GM19193 (cell line): ENCODE data around the gene NTRK1.

Experiments
- POLR2A ChIP-seq: IDR thresholded peaks from 4 replicates; pipeline ENCODE4 v1.6.1; 2011; ENCODE audit not compliant: insufficient read depth, insufficient read length; ENCODE audit errors: extremely low read depth

Gene NTRK1

GRCh38 chr1:156904187-156904959, 43.7 kb downstream of the NTRK1 start:
- no peak for TF ChIP-seq POLR2A

DNA sequence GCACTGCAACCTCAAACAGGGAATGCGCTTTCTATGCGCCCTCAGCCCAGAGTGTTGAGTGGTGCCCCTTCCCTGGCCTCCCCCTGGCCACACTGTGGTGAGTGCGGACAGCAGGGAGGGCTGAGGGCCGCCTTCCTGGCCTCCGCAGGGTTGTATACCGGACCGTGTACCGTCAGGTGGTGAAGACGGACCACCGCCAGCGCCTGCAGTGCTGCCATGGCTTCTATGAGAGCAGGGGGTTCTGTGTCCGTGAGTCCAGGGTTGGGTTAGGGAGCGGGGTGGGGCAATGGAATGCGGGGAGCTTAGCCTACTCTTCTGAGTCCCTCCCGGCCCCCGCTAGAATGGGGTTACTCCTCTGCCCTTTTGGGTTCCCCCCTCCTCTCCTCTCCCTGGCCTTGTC, 44.5 kb downstream of the NTRK1 start:
- TF ChIP-seq POLR2A: no peak

- no peak for TF ChIP-seq POLR2A
Observed at GRCh38 chr1:156905651-156906050, 45.0 kb downstream of the NTRK1 start.

DNA sequence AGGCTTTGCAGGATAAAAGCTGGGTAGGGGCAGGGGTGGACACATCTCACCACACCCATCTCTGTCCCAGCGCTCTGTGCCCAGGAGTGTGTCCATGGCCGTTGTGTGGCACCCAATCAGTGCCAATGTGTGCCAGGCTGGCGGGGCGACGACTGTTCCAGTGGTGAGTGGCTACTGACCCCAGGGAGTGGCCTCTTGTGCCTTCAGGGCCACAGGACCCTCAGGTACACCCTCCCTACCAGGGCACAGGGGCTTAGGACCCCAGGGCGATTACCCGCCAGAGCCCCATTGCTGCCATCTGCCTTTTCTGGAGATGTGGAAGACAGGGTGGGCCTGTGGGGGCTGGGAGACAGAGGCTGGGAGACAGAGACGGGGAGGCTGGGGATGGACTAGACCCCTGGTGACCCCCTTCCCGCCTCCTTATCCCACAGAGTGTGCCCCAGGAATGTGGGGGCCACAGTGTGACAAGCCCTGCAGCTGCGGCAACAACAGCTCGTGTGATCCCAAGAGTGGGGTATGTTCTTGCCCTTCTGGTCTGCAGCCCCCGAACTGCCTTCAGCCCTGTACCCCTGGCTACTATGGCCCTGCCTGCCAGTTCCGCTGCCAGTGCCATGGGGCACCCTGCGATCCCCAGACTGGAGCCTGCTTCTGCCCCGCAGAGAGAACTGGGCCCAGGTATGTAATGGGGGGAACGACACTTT, 45.7 kb downstream of the NTRK1 start:
- TF ChIP-seq POLR2A: no peak

- no peak for TF ChIP-seq POLR2A
Observed at GRCh38 chr1:156908541-156908940, 47.9 kb downstream of the NTRK1 start.

GRCh38 chr1:156908955-156909354, 48.3 kb downstream of the NTRK1 start:
- TF ChIP-seq POLR2A: no peak

- TF ChIP-seq POLR2A: no peak
Observed at GRCh38 chr1:156909671-156910070, 49.0 kb downstream of the NTRK1 start.

DNA sequence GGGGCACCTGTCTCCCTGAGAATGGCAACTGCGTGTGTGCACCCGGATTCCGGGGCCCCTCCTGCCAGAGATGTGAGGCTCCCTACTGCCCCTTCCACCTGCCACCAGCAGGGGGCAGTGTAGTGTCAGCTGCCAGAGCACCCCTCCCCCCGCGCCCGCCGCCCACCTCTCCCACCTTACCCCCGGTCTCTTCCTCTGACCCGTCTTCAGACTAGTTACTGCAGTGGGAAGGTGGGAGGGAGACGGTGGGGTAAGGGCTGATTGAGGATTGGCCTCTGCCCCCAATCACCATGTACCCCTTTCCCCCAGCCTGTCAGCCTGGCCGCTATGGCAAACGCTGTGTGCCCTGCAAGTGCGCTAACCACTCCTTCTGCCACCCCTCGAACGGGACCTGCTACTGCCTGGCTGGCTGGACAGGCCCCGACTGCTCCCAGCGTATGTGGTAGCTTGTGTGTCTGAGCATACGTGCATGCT, 49.7 kb downstream of the NTRK1 start:
- TF ChIP-seq POLR2A: no peak

DNA sequence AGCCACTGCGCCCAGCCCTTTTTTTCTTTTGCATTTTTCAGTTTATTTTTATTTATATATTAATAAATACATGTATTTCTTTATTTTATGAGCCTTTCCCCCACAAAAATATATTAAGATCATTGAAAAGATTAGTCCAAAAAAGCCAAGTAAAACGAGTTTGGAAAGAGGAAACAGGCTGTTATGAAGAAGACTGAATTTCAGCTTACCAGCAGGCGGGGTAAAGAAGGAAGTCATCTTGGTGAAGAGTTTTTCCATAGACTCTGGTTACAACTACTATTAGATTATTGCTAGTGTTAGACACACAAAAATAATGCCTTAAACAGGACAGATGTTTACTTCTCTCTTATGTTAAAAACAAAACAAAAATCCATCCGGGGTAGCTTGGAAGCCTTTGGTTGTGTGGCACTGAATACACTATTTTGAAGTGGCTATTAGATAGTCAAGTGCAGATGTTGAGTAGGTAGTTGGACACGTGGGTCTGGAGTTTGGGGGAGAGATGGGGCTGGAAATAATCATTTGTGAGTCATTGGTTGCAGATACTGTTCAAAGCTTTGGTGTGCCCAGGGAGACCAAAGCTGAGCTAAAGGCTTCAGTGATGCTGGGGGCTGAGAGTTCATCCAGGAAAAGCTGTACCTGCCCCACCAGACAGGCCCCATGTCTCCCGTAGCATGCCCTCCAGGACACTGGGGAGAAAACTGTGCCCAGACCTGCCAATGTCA, 51.1 kb downstream of the NTRK1 start:
- TF ChIP-seq POLR2A: no peak

GRCh38 chr1:156912310-156912709, 51.6 kb downstream of the NTRK1 start:
- no peak for TF ChIP-seq POLR2A

- no peak for TF ChIP-seq POLR2A
Observed at GRCh38 chr1:156912861-156913808, 52.5 kb downstream of the NTRK1 start.

DNA sequence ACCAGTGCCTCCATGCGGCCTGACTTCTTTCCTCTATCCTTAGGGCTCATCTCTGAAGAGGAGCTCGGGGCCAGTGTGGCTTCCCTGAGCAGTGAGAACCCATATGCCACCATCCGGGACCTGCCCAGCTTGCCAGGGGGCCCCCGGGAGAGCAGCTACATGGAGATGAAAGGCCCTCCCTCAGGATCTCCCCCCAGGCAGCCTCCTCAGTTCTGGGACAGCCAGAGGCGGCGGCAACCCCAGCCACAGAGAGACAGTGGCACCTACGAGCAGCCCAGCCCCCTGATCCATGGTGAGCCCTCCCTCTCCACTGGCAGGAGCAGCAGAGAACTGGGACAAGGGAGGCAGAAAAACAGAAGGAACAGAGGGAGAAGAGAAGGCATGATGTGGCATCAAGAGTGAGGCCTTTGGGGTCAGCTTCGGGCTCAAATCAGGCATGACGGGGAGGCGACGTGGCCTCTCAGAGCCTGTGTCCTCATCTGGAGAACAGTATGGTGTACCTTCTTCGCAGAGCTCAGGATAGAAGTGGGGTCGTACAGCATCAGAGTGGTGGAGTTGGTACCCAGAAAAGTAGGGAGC, 53.2 kb downstream of the NTRK1 start:
- no peak for TF ChIP-seq POLR2A

GRCh38 chr1:156914440-156914856, 53.8 kb downstream of the NTRK1 start:
- TF ChIP-seq POLR2A: no peak

GRCh38 chr1:156920233-156921052, 59.8 kb downstream of the NTRK1 start, which contains the start of gene LRRC71:
Gene LRRC71 (plus strand): TSS chr1:156920632. CDS start chr1:156920804, 172 bp downstream.
- no peak for TF ChIP-seq POLR2A

GRCh38 chr1:156921053-156921529, 60.4 kb downstream of the NTRK1 start:
- no peak for TF ChIP-seq POLR2A
